Neuronal stem cell (in vitro differentiated cells): ENCODE results near the gene MS4A6E.

Experiments
- DNase-seq: peaks from one replicate; pipeline ENCODE4 v3.0.0-alpha.2; 2013; ENCODE audit warnings: low spot score
- H2AFZ ChIP-seq: one replicate; pipeline ENCODE4 v1.6.1; 2013; ENCODE audit warnings: mild to moderate bottlenecking, low read length, inconsistent platforms
- H2AK5ac ChIP-seq: 2 replicates; pipeline ENCODE4 v1.6.1; 2013; ENCODE audit warnings: low read depth, mild to moderate bottlenecking, inconsistent platforms, low read length, moderate library complexity, mixed read lengths
- H2BK120ac ChIP-seq: 2 replicates; pipeline ENCODE4 v1.6.1; 2013; ENCODE audit warnings: low read depth, mild to moderate bottlenecking, inconsistent platforms, low read length, moderate library complexity, mixed read lengths
- H2BK12ac ChIP-seq: one replicate; pipeline ENCODE4 v1.6.1; 2013; ENCODE audit warnings: low read length, inconsistent platforms
- H2BK15ac ChIP-seq: 2 replicates; pipeline ENCODE4 v1.6.1; 2013; ENCODE audit warnings: mild to moderate bottlenecking, low read length, inconsistent platforms, mixed read lengths
- H2BK5ac ChIP-seq: one replicate; pipeline ENCODE4 v1.6.1; 2013; ENCODE audit warnings: inconsistent platforms, mild to moderate bottlenecking, low read length, moderate library complexity
- H3K14ac ChIP-seq: one replicate; pipeline ENCODE4 v1.6.1; 2013; ENCODE audit warnings: low read length, inconsistent platforms
- H3K18ac ChIP-seq: 2 replicates; pipeline ENCODE4 v1.6.1; 2013; ENCODE audit warnings: low read length, inconsistent platforms
- H3K23ac ChIP-seq: 2 replicates; pipeline ENCODE4 v1.6.1; 2013; ENCODE audit warnings: low read depth, mild to moderate bottlenecking, mixed read lengths, low read length, inconsistent platforms; ENCODE audit not compliant: poor library complexity
- H3K27ac ChIP-seq: replicated peaks from 3 replicates; pipeline ENCODE4 v1.5.1; 2013; ENCODE audit warnings: low read length, inconsistent platforms
- H3K27me3 ChIP-seq, 3 experiments: 2 replicates each; pipeline ENCODE4 v1.6.1; 2013; ENCODE audit warnings: low read length in 3 of 3, mild to moderate bottlenecking in 2 of 3, inconsistent platforms in 1 of 3, low read depth in 1 of 3, mixed read lengths in 1 of 3, moderate library complexity in 1 of 3; ENCODE audit not compliant: control insufficient read depth in 3 of 3, insufficient read depth in 3 of 3
- H3K36me3 ChIP-seq, 2 donors: replicated peaks in 1 of 2; 2 replicates each; pipeline ENCODE4 v1.6.1; 2013; ENCODE audit warnings: low read length in 2 of 2; ENCODE audit not compliant: control insufficient read depth in 2 of 2, insufficient read depth in 2 of 2
- H3K4ac ChIP-seq: 2 replicates; pipeline ENCODE4 v1.6.1; 2013; ENCODE audit warnings: inconsistent platforms, mild to moderate bottlenecking, low read length, moderate library complexity
- H3K4me1 ChIP-seq, 2 donors: 1 replicate in 1 of 2; 2 replicates in 1 of 2; pipeline ENCODE4 v1.6.1; 2013; ENCODE audit warnings: low read length in 2 of 2, low read depth in 1 of 2; ENCODE audit not compliant: control insufficient read depth in 2 of 2, insufficient read depth in 1 of 2
- H3K4me2 ChIP-seq: one replicate; pipeline ENCODE4 v1.6.1; 2013; ENCODE audit warnings: mild to moderate bottlenecking, low read length, inconsistent platforms; ENCODE audit not compliant: insufficient read depth, poor library complexity, severe bottlenecking
- H3K4me3 ChIP-seq, 2 donors: 2 replicates each; pipeline ENCODE4 v1.5.1; 2013; ENCODE audit warnings: low read length in 2 of 2, mild to moderate bottlenecking in 2 of 2, inconsistent platforms in 1 of 2, moderate library complexity in 1 of 2
- H3K79me1 ChIP-seq: one replicate; pipeline ENCODE4 v1.6.1; 2013; ENCODE audit warnings: low read depth, mild to moderate bottlenecking, inconsistent platforms, low read length, moderate library complexity
- H3K9ac ChIP-seq: one replicate; pipeline ENCODE4 v1.6.1; 2013; ENCODE audit warnings: mild to moderate bottlenecking, low read depth, low read length, inconsistent platforms; ENCODE audit not compliant: poor library complexity
- H3K9me3 ChIP-seq, 2 donors: replicated peaks in 1 of 2; 2 replicates each; pipeline versions ENCODE3 to v1.6.1; 2013; ENCODE audit warnings: low read length in 2 of 2, mild to moderate bottlenecking in 2 of 2, inconsistent platforms in 1 of 2, low read depth in 1 of 2, mixed read lengths in 1 of 2, moderate library complexity in 1 of 2; ENCODE audit not compliant: control insufficient read depth in 2 of 2, insufficient read depth in 1 of 2
- H4K8ac ChIP-seq: one replicate; pipeline ENCODE4 v1.6.1; 2013; ENCODE audit warnings: low read depth, mild to moderate bottlenecking, inconsistent platforms, low read length, moderate library complexity
- H4K91ac ChIP-seq: one replicate; pipeline ENCODE4 v1.6.1; 2013; ENCODE audit warnings: low read length, low read depth, mild to moderate bottlenecking, inconsistent platforms; ENCODE audit not compliant: poor library complexity
- WGBS, 2 donors: extraction: QIAGEN DNeasy Blood & Tissue Kit; methylation state at CpG; one replicate each; pipeline ENCODE4 v1.1.7; 2013; ENCODE audit warnings: missing lambda C conversion rate in 2 of 2, mixed read lengths in 1 of 2; ENCODE audit not compliant: insufficient read length in 2 of 2, insufficient replicate concordance in 1 of 2; ENCODE audit errors: extremely low coverage in 2 of 2; 5-methylcytosine and 5-hydroxymethylcytosine counted together

Gene MS4A6E

GRCh38 chr11:60348116-60348515 lies 21.1 kb downstream of the MS4A6E start:
- H2BK12ac ChIP-seq = no peak overlapping the region
- no peak overlapping the region for H3K23ac ChIP-seq
- WGBS, 2 donors = no CpG with 5 or more reads among the region's 2 CpGs
- no peak overlapping the region for H3K4me3 ChIP-seq
- H3K14ac ChIP-seq = no peak overlapping the region
- H3K4me1 ChIP-seq = no peaks in the 10 kb centered on the region
- H3K79me1 ChIP-seq = no peaks in the 10 kb centered on the region
- no peak overlapping the region for H3K27ac ChIP-seq
- no peak overlapping the region for H4K8ac ChIP-seq
- no peak overlapping the region for H2BK5ac ChIP-seq
- H4K91ac ChIP-seq = no peak overlapping the region
- H3K4me2 ChIP-seq = no peak overlapping the region
- H3K4ac ChIP-seq = no peak overlapping the region
- H3K36me3 ChIP-seq = no peaks in the 10 kb centered on the region
- H3K9ac ChIP-seq = no peak overlapping the region
- no peak overlapping the region for H2BK15ac ChIP-seq
- no peak overlapping the region for H2AFZ ChIP-seq
- no peaks in the 10 kb centered on the region for H3K27me3 ChIP-seq
- H3K9me3 ChIP-seq = no peaks in the 10 kb centered on the region
- H2AK5ac ChIP-seq = no peak overlapping the region
- DNase-seq = no peak
- no peak overlapping the region for H2BK120ac ChIP-seq
- H3K18ac ChIP-seq = no peak overlapping the region

DNA sequence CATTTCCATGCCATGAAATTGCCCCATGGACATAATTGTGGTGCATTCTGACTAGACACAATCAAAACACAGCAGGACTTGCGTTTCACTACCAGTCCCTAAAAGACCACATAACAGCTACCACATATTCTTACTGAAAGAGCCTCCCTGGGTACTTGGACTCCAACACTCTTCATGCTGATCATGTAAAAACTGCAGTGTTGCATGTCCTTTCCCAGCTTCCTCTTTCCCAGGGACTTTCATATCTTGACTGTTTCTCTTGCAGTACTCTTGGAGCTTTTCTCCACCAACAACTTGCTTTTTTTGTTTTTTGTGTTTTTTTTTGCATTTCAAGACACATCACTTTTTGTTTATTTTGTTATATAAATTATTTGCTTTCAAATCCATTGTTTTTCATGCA lies 22.9 kb downstream of the MS4A6E start:
- H2AK5ac ChIP-seq = no peak overlapping the region

DNA sequence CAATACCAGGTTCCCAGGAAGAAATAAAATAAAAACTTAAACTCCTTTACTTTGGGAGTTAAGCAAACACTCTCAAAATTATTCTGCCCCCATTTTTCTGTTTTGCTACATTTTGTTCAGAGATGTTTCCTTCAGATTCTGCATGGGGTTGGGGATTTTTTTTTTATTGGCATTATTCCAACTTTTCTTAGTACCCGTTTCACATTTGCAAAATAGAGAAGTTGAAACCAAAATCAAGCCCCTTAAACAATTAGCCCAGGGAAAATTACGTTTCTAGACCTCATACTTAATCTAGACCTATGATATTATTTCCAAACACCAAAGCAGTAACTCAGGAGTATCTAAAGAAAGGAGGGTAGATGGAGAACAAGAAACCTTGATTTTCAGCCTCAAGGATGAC lies 30.7 kb downstream of the MS4A6E start:
- DNase-seq = no peak
- Histone ChIP-seq H2BK15ac (no peak overlapping the region), H3K9me3 (peaks cover 0 to 6% of the 10 kb centered on the region in 2 donors), H2BK12ac (no peak overlapping the region), H3K4ac (no peak overlapping the region), H3K4me3 (no peak overlapping the region), H3K4me2 (no peak overlapping the region), H2BK5ac (no peak overlapping the region), H3K18ac (no peak overlapping the region), H2AFZ (no peak overlapping the region), H3K14ac (no peak overlapping the region), H3K79me1 (peaks cover 2% of the 10 kb centered on the region), H3K27ac (no peak overlapping the region), H2AK5ac (no peak overlapping the region), H4K8ac (no peak overlapping the region), H3K4me1 (no peaks in the 10 kb centered on the region), H3K27me3 (no peaks in the 10 kb centered on the region), H3K23ac (no peak overlapping the region), H3K9ac (no peak overlapping the region), H4K91ac (no peak overlapping the region), H2BK120ac (no peak overlapping the region), H3K36me3 (no peaks in the 10 kb centered on the region)
- no CpG with 5 or more reads among the region's 2 CpGs for WGBS, 2 donors

More for the DNA sequence above, 22.9 kb downstream of the MS4A6E start:
- Histone ChIP-seq H3K18ac (no peak overlapping the region), H3K79me1 (no peaks in the 10 kb centered on the region), H2AFZ (no peak overlapping the region), H3K4me2 (no peak overlapping the region), H2BK15ac (no peak overlapping the region), H3K14ac (no peak overlapping the region), H2BK120ac (no peak overlapping the region), H3K23ac (no peak overlapping the region), H2BK5ac (no peak overlapping the region), H3K4me1 (no peaks in the 10 kb centered on the region), H4K91ac (no peak overlapping the region), H3K36me3 (no peaks in the 10 kb centered on the region), H3K27me3 (no peaks in the 10 kb centered on the region), H3K9me3 (no peaks in the 10 kb centered on the region), H3K9ac (no peak overlapping the region), H2BK12ac (no peak overlapping the region), H3K27ac (no peak overlapping the region), H4K8ac (no peak overlapping the region), H3K4me3 (no peak overlapping the region), H3K4ac (no peak overlapping the region)
- no peak for DNase-seq
- WGBS, 2 donors = no CpG with 5 or more reads among the region's 1 CpG

DNA sequence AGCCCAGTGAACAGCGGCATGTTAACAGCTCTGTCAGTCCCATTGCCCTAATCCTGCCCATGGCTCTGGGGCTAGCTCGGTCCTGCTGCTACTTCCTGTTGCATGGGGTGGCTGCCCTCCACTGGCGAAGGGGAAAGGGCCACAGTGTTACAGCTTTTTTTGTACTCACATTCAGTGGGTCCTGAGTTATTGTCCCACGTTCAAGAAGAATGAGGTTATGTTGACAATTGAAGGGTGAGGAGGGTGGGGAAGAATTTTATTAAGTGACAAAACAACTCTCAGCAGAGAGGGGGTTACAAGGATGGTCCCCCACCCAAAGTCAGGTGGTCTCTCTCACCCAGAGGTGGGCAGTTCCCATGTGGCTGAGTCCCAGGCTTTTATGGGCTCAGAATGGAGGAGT lies 33.6 kb downstream of the MS4A6E start:
- no peak overlapping the region for H2BK120ac ChIP-seq
- H4K8ac ChIP-seq = no peak overlapping the region
- WGBS, 2 donors = no CpG with 5 or more reads among the region's 4 CpGs
- no peaks in the 10 kb centered on the region for H3K36me3 ChIP-seq
- no peak overlapping the region for H2BK12ac ChIP-seq
- no peak overlapping the region for H3K9ac ChIP-seq
- no peak overlapping the region for H3K4me3 ChIP-seq
- no peak overlapping the region for H3K4me2 ChIP-seq
- H3K18ac ChIP-seq = no peak overlapping the region
- no peaks in the 10 kb centered on the region for H3K4me1 ChIP-seq
- H3K4ac ChIP-seq = no peak overlapping the region
- no peak overlapping the region for H3K27ac ChIP-seq
- H2AK5ac ChIP-seq = no peak overlapping the region
- H3K9me3 ChIP-seq = peaks cover 0 to 6% of the 10 kb centered on the region in 2 donors
- DNase-seq = no peak
- H2AFZ ChIP-seq = no peak overlapping the region
- H4K91ac ChIP-seq = no peak overlapping the region
- H3K14ac ChIP-seq = no peak overlapping the region
- H3K27me3 ChIP-seq = no peaks in the 10 kb centered on the region
- H3K23ac ChIP-seq = no peak overlapping the region
- no peak overlapping the region for H2BK15ac ChIP-seq
- peaks cover 2% of the 10 kb centered on the region for H3K79me1 ChIP-seq
- no peak overlapping the region for H2BK5ac ChIP-seq
